ENCODE results near the gene VAV2. TPM values are rescaled to one million over a fixed set of nuclear protein-coding genes. Genes with fewer than 3 reads are reported as not detected.

VAV2 gene
- total RNA-seq, 1 donor from 2014 or later = 34.6 TPM

GRCh38 chr9:133839822-133840329 is 152.2 kb downstream of the VAV2 start:
- no peaks in the 10 kb centered on the region for H3K36me3 ChIP-seq
- TF ChIP-seq CTCF (IDR thresholded peaks at IDR 0.05) = no peak
- no peaks in the 10 kb centered on the region for H3K9me3 ChIP-seq
- no peak overlapping the region for H3K4me3 ChIP-seq
- peaks cover 13% of the 10 kb centered on the region for H3K4me1 ChIP-seq
- intact Hi-C loops (cut with DNase I) = no loop called here
- H3K27ac ChIP-seq = no peak overlapping the region
- peak; percentile 26 for ATAC-seq
- no peaks in the 10 kb centered on the region for H3K27me3 ChIP-seq
- DNase-seq = no peak

GRCh38 chr9:133838859-133839507 is 153.1 kb downstream of the VAV2 start:
- no peaks in the 10 kb centered on the region for H3K36me3 ChIP-seq
- H3K4me1 ChIP-seq = peaks cover 4% of the 10 kb centered on the region
- no peak for DNase-seq
- no peak for ATAC-seq
- no peaks in the 10 kb centered on the region for H3K9me3 ChIP-seq
- H3K4me3 ChIP-seq = no peak overlapping the region
- no peaks in the 10 kb centered on the region for H3K27me3 ChIP-seq
- intact Hi-C loops (cut with DNase I) = no loop called here
- H3K27ac ChIP-seq = no peak overlapping the region
- TF ChIP-seq CTCF (IDR thresholded peaks at IDR 0.05) = no peak

GRCh38 chr9:133837627-133838597 is 154.2 kb downstream of the VAV2 start:
- no peak overlapping the region for H3K4me3 ChIP-seq
- TF ChIP-seq CTCF (IDR thresholded peaks at IDR 0.05) = no peak
- no peaks in the 10 kb centered on the region for H3K36me3 ChIP-seq
- H3K9me3 ChIP-seq = no peaks in the 10 kb centered on the region
- H3K4me1 ChIP-seq = no peaks in the 10 kb centered on the region
- H3K27me3 ChIP-seq = no peaks in the 10 kb centered on the region
- intact Hi-C loops (cut with DNase I) = no loop called here
- DNase-seq (no peak), ATAC-seq (no peak)
- no peak overlapping the region for H3K27ac ChIP-seq

- Histone ChIP-seq H3K27ac (no peak overlapping the region), H3K36me3 (no peaks in the 10 kb centered on the region), H3K4me1 (no peaks in the 10 kb centered on the region), H3K27me3 (no peaks in the 10 kb centered on the region), H3K4me3 (no peak overlapping the region), H3K9me3 (no peaks in the 10 kb centered on the region)
- DNase-seq = no peak
- no peak for TF ChIP-seq CTCF (IDR thresholded peaks at IDR 0.05)
- intact Hi-C loops (cut with DNase I) = no loop called here
- ATAC-seq = no peak
Observed at GRCh38 chr9:133836818-133837217, 155.3 kb downstream of the VAV2 start.

GRCh38 chr9:133836001-133836758 is 155.9 kb downstream of the VAV2 start:
- H3K9me3 ChIP-seq = no peaks in the 10 kb centered on the region
- H3K4me3 ChIP-seq = no peak overlapping the region
- H3K4me1 ChIP-seq = no peaks in the 10 kb centered on the region
- ATAC-seq (no peak), DNase-seq (no peak)
- no peaks in the 10 kb centered on the region for H3K36me3 ChIP-seq
- H3K27me3 ChIP-seq = no peaks in the 10 kb centered on the region
- no peak for TF ChIP-seq CTCF (IDR thresholded peaks at IDR 0.05)
- H3K27ac ChIP-seq = no peak overlapping the region
- intact Hi-C loops (cut with DNase I) = no loop called here
